ENCODE measurements around the gene ZBTB3. TPM values are rescaled to one million over a fixed set of nuclear protein-coding genes. Genes with fewer than 3 reads are reported as not detected.

Gene ZBTB3
- total RNA-seq, 2 donors from 2014 or later, result 14.8 to 19.1 TPM

GRCh38 chr11:62727872-62728170 lies 26.1 kb downstream of the ZBTB3 start:
- H3K27me3 ChIP-seq (replicated peaks; ENCODE audit: insufficient read depth), result no peaks in the 10 kb centered on the region
- intact Hi-C loops (cut with DNase I), result loop anchor here (5.0 kb wide), 1 partner anchor 34 kb away; the partner anchor contains the start of gene POLR2G
- H3K9me3 ChIP-seq, result no peaks in the 10 kb centered on the region
- H3K4me3 ChIP-seq, result peak overlapping the region; percentile 79 to 90
- H3K36me3 ChIP-seq, result no peaks in the 10 kb centered on the region
- H3K4me1 ChIP-seq (replicated peaks), result peaks cover 9% of the 10 kb centered on the region
- peak; percentile 88 for DNase-seq (ENCODE audit: low spot score)
- TF ChIP-seq POLR2AphosphoS5 (IDR thresholded peaks at IDR 0.05), result no peak
- TF ChIP-seq POLR2A (IDR thresholded peaks at IDR 0.05), result no peak
- peak overlapping the region; percentile 89 to 97 for H3K27ac ChIP-seq
- under 1% methylated on average over 20 of the region's 20 CpGs for WGBS

GRCh38 chr11:62727165-62727871 lies 26.6 kb downstream of the ZBTB3 start, which contains the start of gene HNRNPUL2:
TSS of gene HNRNPUL2 (minus strand) at chr11:62727457. CDS start at chr11:62727156, 301 bp downstream.
- H3K4me1 ChIP-seq (replicated peaks), result peaks cover 9% of the 10 kb centered on the region
- intact Hi-C loops (cut with DNase I), result loop anchor here (5.0 kb wide), 1 partner anchor 35 kb away; the partner anchor contains the start of gene POLR2G

GRCh38 chr11:62726915-62727164 lies 27.1 kb downstream of the ZBTB3 start:
- H3K36me3 ChIP-seq, result peaks cover 0 to 9% of the 10 kb centered on the region in 2 donors
- DNase-seq (ENCODE audit: low spot score), result no peak
- intact Hi-C loops (cut with DNase I), result loop anchor here (5.0 kb wide), 1 partner anchor 35 kb away; the partner anchor contains the start of gene POLR2G
- peaks cover 9% of the 10 kb centered on the region for H3K4me1 ChIP-seq (replicated peaks)
- H3K9me3 ChIP-seq, result no peaks in the 10 kb centered on the region
- under 1% methylated on average over 37 of the region's 37 CpGs for WGBS
- TF ChIP-seq POLR2AphosphoS5 (IDR thresholded peaks at IDR 0.05), result no peak
- TF ChIP-seq POLR2A (IDR thresholded peaks at IDR 0.05), result no peak
- no peak for TF ChIP-seq CTCF (IDR thresholded peaks at IDR 0.05)
- peak overlapping the region; percentile 89 to 97 for H3K27ac ChIP-seq
- peak overlapping the region; percentile 79 to 90 for H3K4me3 ChIP-seq
- H3K27me3 ChIP-seq (replicated peaks; ENCODE audit: insufficient read depth), result no peaks in the 10 kb centered on the region

More at GRCh38 chr11:62727165-62727871, 26.6 kb downstream of the ZBTB3 start, which contains the start of gene HNRNPUL2:
- peak; percentile 97 for DNase-seq (ENCODE audit: low spot score)
- Histone ChIP-seq H3K36me3 (peaks cover 0 to 5% of the 10 kb centered on the region in 2 donors), H3K4me3 (peak within 1 kb of the TSS; percentile 79 to 90), H3K27me3 (replicated peaks; ENCODE audit: insufficient read depth) (no peaks in the 10 kb centered on the region), H3K27ac (peak within 1 kb of the TSS; percentile 89 to 97), H3K9me3 (no peaks in the 10 kb centered on the region)
- peak in 2 of 4 experiments; percentile 28 to 40 for TF ChIP-seq CTCF (IDR thresholded peaks at IDR 0.05)
- TF ChIP-seq POLR2AphosphoS5 (IDR thresholded peaks at IDR 0.05), result peak; percentile 95
- TF ChIP-seq POLR2A (IDR thresholded peaks at IDR 0.05), result peak; percentile 93
- under 1% methylated on average over 70 of the region's 72 CpGs for WGBS

- TF ChIP-seq CTCF (IDR thresholded peaks at IDR 0.05) (no peak), POLR2A (IDR thresholded peaks at IDR 0.05) (no peak), POLR2AphosphoS5 (IDR thresholded peaks at IDR 0.05) (no peak)
- WGBS, result 0% methylated on average over 49 of the region's 51 CpGs
- no peaks in the 10 kb centered on the region for H3K9me3 ChIP-seq
- H3K36me3 ChIP-seq, result peaks cover 0 to 14% of the 10 kb centered on the region in 2 donors
- peak overlapping the region; percentile 89 to 97 for H3K27ac ChIP-seq
- H3K4me1 ChIP-seq (replicated peaks), result peaks cover 9% of the 10 kb centered on the region
- peak; percentile 21 for DNase-seq (ENCODE audit: low spot score)
- peak overlapping the region; percentile 79 to 90 for H3K4me3 ChIP-seq
- no peaks in the 10 kb centered on the region for H3K27me3 ChIP-seq (replicated peaks; ENCODE audit: insufficient read depth)
- intact Hi-C loops (cut with DNase I), result loop anchor here (5.0 kb wide), 1 partner anchor 36 kb away; the partner anchor contains the start of gene POLR2G
Measured at GRCh38 chr11:62726156-62726914, 27.6 kb downstream of the ZBTB3 start.

GRCh38 chr11:62725646-62726045 lies 28.3 kb downstream of the ZBTB3 start:
- peaks cover 0 to 20% of the 10 kb centered on the region in 2 donors for H3K36me3 ChIP-seq
- peak overlapping the region; percentile 79 to 90 for H3K4me3 ChIP-seq
- H3K4me1 ChIP-seq (replicated peaks), result peaks cover 9% of the 10 kb centered on the region
- no peak for TF ChIP-seq CTCF (IDR thresholded peaks at IDR 0.05)
- WGBS, result 2% methylated on average over 7 of the region's 7 CpGs
- H3K27me3 ChIP-seq (replicated peaks; ENCODE audit: insufficient read depth), result no peaks in the 10 kb centered on the region
- H3K27ac ChIP-seq, result peak overlapping the region; percentile 89 to 97
- intact Hi-C loops (cut with DNase I), result loop anchor here (5.0 kb wide), 1 partner anchor 37 kb away; the partner anchor contains the start of gene POLR2G
- H3K9me3 ChIP-seq, result no peaks in the 10 kb centered on the region
- no peak for DNase-seq (ENCODE audit: low spot score)
